Fibroblast of the aortic adventitia (primary cell): Measurements from ENCODE around the gene IGF1R. TPM values are rescaled to one million over a fixed set of nuclear protein-coding genes. Genes with fewer than 3 reads are reported as not detected.

Experiments used
- DNase-seq: peaks from one replicate; pipeline ENCODE4 v3.0.0-alpha.2; 2010; ENCODE audit warnings: low read depth
- H3K4me3 ChIP-seq: 2 replicates; pipeline ENCODE4 v1.5.1; 2011; ENCODE audit warnings: low read depth, mild to moderate bottlenecking, control low read depth, low read length, moderate library complexity
- CTCF ChIP-seq: IDR thresholded peaks from 2 replicates; pipeline ENCODE4 v1.5.1; 2011; ENCODE audit warnings: mild to moderate bottlenecking, low read length, control low read depth, inconsistent platforms; ENCODE audit not compliant: insufficient read depth
- total RNA-seq: library from RNA; depleted of rRNA; stranded (reverse); fragments of >200 nt; gene quantifications from 2 replicates; pipeline ENCODE4 v1.2.3, GENCODE V29; 2012; ENCODE audit warnings: low replicate concordance

IGF1R gene
- total RNA-seq, 1 donor, result 45.6 TPM

- DNase-seq, result peak; percentile 37
- TF ChIP-seq CTCF, result no peak
These were observed 86.3 kb downstream of the IGF1R start for GRCh38 chr15:98734466-98735199.

GRCh38 chr15:98735304-98735703 lies 87.0 kb downstream of the IGF1R start:
- TF ChIP-seq CTCF, result no peak
- no peak for DNase-seq
- no peak overlapping the region for H3K4me3 ChIP-seq

More at GRCh38 chr15:98734466-98735199, 86.3 kb downstream of the IGF1R start:
- no peak overlapping the region for H3K4me3 ChIP-seq

- no peak overlapping the region for H3K4me3 ChIP-seq
- no peak for TF ChIP-seq CTCF
These were observed 87.7 kb downstream of the IGF1R start for GRCh38 chr15:98735895-98736617.

DNA sequence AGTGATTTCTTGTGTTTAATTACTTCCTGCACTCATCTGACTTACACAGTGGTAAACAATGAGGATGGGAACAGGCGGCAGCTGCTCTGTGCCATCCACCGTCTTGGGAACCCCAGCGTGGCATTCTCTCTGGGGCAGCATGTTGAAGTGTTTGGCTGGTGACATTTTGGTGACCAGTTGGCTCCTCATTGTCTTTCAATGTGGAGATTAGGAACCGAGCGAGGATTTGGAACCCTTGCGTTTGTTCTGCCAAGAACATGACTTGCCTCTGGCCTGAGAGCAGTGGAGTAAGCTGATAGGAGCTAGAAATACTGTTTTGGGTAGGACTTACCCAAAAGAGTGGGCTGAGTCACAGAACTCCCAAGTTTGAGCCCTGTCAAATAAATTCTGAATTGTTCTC lies 88.8 kb downstream of the IGF1R start:
- TF ChIP-seq CTCF, result no peak
- H3K4me3 ChIP-seq, result no peak overlapping the region
- no peak for DNase-seq

More at GRCh38 chr15:98735895-98736617, 87.7 kb downstream of the IGF1R start:
- no peak for DNase-seq

- TF ChIP-seq CTCF, result no peak
These were observed 89.4 kb downstream of the IGF1R start for GRCh38 chr15:98737721-98738120.

DNA sequence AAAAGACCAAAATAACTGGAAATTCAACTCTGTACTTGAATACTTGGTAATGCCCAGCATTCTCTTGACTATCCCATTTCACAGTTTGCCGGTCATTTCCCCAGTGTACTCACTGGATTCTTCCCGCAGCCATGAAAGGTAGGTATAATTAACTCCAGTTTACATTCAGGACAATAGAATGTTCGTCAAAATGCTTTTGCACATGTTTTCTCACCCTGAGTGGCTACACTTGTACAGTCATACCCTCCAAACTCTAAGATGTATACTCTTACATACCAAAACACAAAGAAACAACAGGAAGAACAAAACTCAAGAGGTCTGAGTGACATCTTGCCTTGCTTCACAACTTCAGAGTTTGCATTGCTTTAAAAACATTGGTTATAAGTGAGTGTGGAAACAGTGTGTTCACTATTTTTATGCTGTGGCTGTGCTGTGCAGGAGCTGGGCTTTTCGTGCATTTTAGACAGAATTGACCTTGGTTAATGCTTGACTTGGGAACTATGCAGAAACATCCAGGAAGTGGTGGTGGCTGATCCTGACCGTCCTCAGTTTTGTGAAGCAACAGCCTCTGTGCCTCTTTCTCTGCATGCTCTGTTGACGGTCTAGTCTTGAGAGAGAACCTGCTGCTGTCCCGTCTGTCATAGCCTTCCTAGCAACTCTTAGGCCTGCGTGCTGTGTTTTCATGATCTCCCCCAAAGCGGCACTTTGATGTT lies 90.5 kb downstream of the IGF1R start:
- DNase-seq, result no peak
- no peak overlapping the region for H3K4me3 ChIP-seq
- no peak for TF ChIP-seq CTCF

More at GRCh38 chr15:98737721-98738120, 89.4 kb downstream of the IGF1R start:
- DNase-seq, result no peak
- H3K4me3 ChIP-seq, result no peak overlapping the region
